ENCODE data around the gene SLC7A9.
"Not testable (repeated sequence)": the region's sequence is repeated elsewhere in the genome, so short reads cannot be mapped to it uniquely, and the experiment has no call there.

The SLC7A9 gene

GRCh38 chr19:32885255-32885654 lies 15.7 kb upstream of the SLC7A9 start:
- FAIRE-seq; DNase-seq (ENCODE audit: low spot score): not testable (repeated sequence)

- FAIRE-seq: no peak
- no peak for DNase-seq (ENCODE audit: low spot score)
Measured at GRCh38 chr19:32881766-32882165, 12.2 kb upstream of the SLC7A9 start.

- DNase-seq (ENCODE audit: low spot score): no peak
- FAIRE-seq: no peak
Measured at GRCh38 chr19:32880622-32881021, 11.1 kb upstream of the SLC7A9 start.

GRCh38 chr19:32879741-32880140 lies 10.2 kb upstream of the SLC7A9 start:
- FAIRE-seq: no peak
- no peak for DNase-seq (ENCODE audit: low spot score)

GRCh38 chr19:32878988-32879387 lies 9.4 kb upstream of the SLC7A9 start:
- no peak for FAIRE-seq

GRCh38 chr19:32877977-32878745 lies 8.6 kb upstream of the SLC7A9 start:
- no peak for DNase-seq (ENCODE audit: low spot score)
- FAIRE-seq: no peak

More at GRCh38 chr19:32878988-32879387, 9.4 kb upstream of the SLC7A9 start:
- no peak for DNase-seq (ENCODE audit: low spot score)

GRCh38 chr19:32877323-32877912 lies 7.9 kb upstream of the SLC7A9 start:
- DNase-seq (ENCODE audit: low spot score) (no peak), FAIRE-seq (no peak)

GRCh38 chr19:32876919-32877285 lies 7.3 kb upstream of the SLC7A9 start:
- FAIRE-seq (no peak), DNase-seq (ENCODE audit: low spot score) (no peak)

- no peak for FAIRE-seq
- no peak for DNase-seq (ENCODE audit: low spot score)
Measured at GRCh38 chr19:32876236-32876918, 6.8 kb upstream of the SLC7A9 start.

- DNase-seq (ENCODE audit: low spot score): no peak
- no peak for FAIRE-seq
Measured at GRCh38 chr19:32875428-32875827, 5.9 kb upstream of the SLC7A9 start.

- FAIRE-seq (no peak), DNase-seq (ENCODE audit: low spot score) (no peak)
Measured at GRCh38 chr19:32874605-32875004, 5.0 kb upstream of the SLC7A9 start.

- DNase-seq (ENCODE audit: low spot score) (no peak), FAIRE-seq (no peak)
Measured at GRCh38 chr19:32873247-32873959, 3.8 kb upstream of the SLC7A9 start.

GRCh38 chr19:32872391-32872790 lies 2.8 kb upstream of the SLC7A9 start:
- DNase-seq (ENCODE audit: low spot score) (no peak), FAIRE-seq (no peak)

GRCh38 chr19:32870981-32871451 lies 1.4 kb upstream of the SLC7A9 start:
- DNase-seq (ENCODE audit: low spot score) (no peak), FAIRE-seq (no peak)

GRCh38 chr19:32869966-32870573 lies 503 bp upstream of the SLC7A9 start:
- DNase-seq (ENCODE audit: low spot score): no peak
- no peak for FAIRE-seq

- no peak for FAIRE-seq
- DNase-seq (ENCODE audit: low spot score): no peak
Measured at GRCh38 chr19:32868206-32868950, 1.2 kb downstream of the SLC7A9 start.

- not testable (repeated sequence) for DNase-seq (ENCODE audit: low spot score); FAIRE-seq
Measured at GRCh38 chr19:32867436-32867835, 2.1 kb downstream of the SLC7A9 start.

GRCh38 chr19:32866564-32867265 lies 2.9 kb downstream of the SLC7A9 start:
- FAIRE-seq (no peak), DNase-seq (ENCODE audit: low spot score) (no peak)

GRCh38 chr19:32866061-32866460 lies 3.5 kb downstream of the SLC7A9 start:
- FAIRE-seq: no peak
- DNase-seq (ENCODE audit: low spot score): no peak

GRCh38 chr19:32865326-32865725 lies 4.2 kb downstream of the SLC7A9 start:
- FAIRE-seq (no peak), DNase-seq (ENCODE audit: low spot score) (no peak)

Data from RCC 7860 (cell line).